Body of pancreas (tissue), 4 donors: ENCODE measurements around the gene LIPM. TPM values are rescaled to one million over a fixed set of nuclear protein-coding genes. Genes with fewer than 3 reads are reported as not detected.

Experiments used
- ATAC-seq: fragments of 150-250 bp; one replicate; pipeline ENCODE4 v1.9.1; 2016
- DNase-seq, 4 donors: peaks; one replicate each; pipeline ENCODE4 v3.0.0-alpha.2; 2019
- H3K27ac ChIP-seq, 4 donors: fragments of 200-600 bp; sonication (generic); 1 replicate in 3 of 4; 2 replicates in 1 of 4; pipeline versions ENCODE4 v1.5.1 to v1.6.1; 2016 to 2019; ENCODE audit warnings: mild to moderate bottlenecking in 1 of 4, mixed read lengths in 1 of 4, moderate library complexity in 1 of 4
- H3K27me3 ChIP-seq, 2 donors: fragments of 200-600 bp; sonication (generic); one replicate each; pipeline ENCODE4 v1.6.0; 2016; ENCODE audit warnings: mild to moderate bottlenecking in 1 of 2
- H3K36me3 ChIP-seq, 2 donors: fragments of 200-600 bp; sonication (generic); replicated peaks in 1 of 2; 2 replicates each; pipeline ENCODE4 v1.5.1; 2016; ENCODE audit warnings: low read depth in 2 of 2; ENCODE audit not compliant: insufficient read depth in 1 of 2
- H3K4me1 ChIP-seq: fragments of 200-600 bp; sonication (generic); one replicate; pipeline ENCODE4 v1.6.0; 2016
- H3K4me3 ChIP-seq, 2 donors: fragments of 200-600 bp; sonication (generic); 1 replicate in 1 of 2; 2 replicates in 1 of 2; pipeline ENCODE4 v1.5.1; 2016 to 2019
- H3K9me3 ChIP-seq, 3 donors: fragments of 200-600 bp; sonication (generic); 1 replicate in 2 of 3; 2 replicates in 1 of 3; pipeline ENCODE4 v1.5.1; 2016
- POLR2A ChIP-seq, 3 donors: fragments of 450-650 bp; IDR thresholded peaks; one replicate each; pipeline ENCODE4 v1.6.1; 2016; ENCODE audit warnings: antibody characterized with exemption in 3 of 3, mild to moderate bottlenecking in 2 of 3
- WGBS, 2 donors: methylation state at CpG; one replicate each; pipeline ENCODE4 v1.1.5; 2017; 5-methylcytosine and 5-hydroxymethylcytosine counted together
- intact Hi-C: fragments of 100-400 bp; cut with DNase I; formaldehyde crosslinking; loops from one replicate; pipeline ENCODE4 v1.15.1; 2023
- total RNA-seq, 2 donors: library from RNA; depleted of rRNA; stranded (reverse); fragments of >200 nt; gene quantifications; one replicate each; pipeline ENCODE4 v1.1.0, GENCODE V29; 2016
- TF ChIP-seq, protein P1 (sequence below), 7 experiments: fragments of 450-650 bp in 4 of 7; fragments of 200-600 bp in 3 of 7; sonication (generic) in 3 of 7; IDR thresholded peaks; one replicate each; pipeline ENCODE4 v1.5.1; 2016 to 2019; ENCODE audit warnings: antibody characterized with exemption in 7 of 7

Gene LIPM
- total RNA-seq, 2 donors from 2014 or later: not detected

DNA sequence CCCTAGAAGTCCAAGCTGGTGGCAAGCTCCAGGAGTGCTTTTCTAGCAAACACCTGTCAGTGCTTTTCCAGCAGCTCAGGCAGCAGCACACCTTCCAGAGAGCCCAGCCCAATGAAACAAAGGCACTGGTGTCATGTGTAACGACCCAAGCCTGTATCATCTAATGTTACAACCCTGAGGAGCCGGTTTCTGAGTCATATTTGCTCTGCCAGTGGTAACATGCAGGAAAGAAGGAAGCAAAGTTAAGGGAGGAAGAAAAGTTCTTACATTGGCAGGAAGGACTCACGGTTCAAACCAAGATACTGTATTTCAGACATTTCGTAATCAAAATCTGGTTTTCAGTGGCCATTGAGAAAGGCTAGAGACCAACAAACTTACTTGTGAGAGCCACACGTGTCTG, 49.2 kb downstream of the LIPM start, which contains the start of gene ANKRD22:
Gene ANKRD22, minus strand, starts transcription at position 139 of the 400 bp plus-strand sequence. CDS start 237 bp downstream, outside the sequence.
- ATAC-seq: peak; percentile 98
- Histone ChIP-seq H3K27ac (peak within 1 kb of the TSS; percentile 26 to 78 (median 62)), H3K36me3 (no peaks in the 10 kb centered on the region), H3K27me3 (no peaks in the 10 kb centered on the region), H3K9me3 (no peaks in the 10 kb centered on the region), H3K4me3 (no peak within 1 kb of the TSS), H3K4me1 (peaks cover 26% of the 10 kb centered on the region)
- peak; percentile 68 to 89 (median 85) for DNase-seq
- 18 to 30% methylated on average over 5 of the region's 5 CpGs for WGBS, 2 donors
- peak in 1 of 3 donors; percentile 52 for TF ChIP-seq POLR2A (IDR thresholded peaks at IDR 0.05)
- TF ChIP-seq, protein P1, sequence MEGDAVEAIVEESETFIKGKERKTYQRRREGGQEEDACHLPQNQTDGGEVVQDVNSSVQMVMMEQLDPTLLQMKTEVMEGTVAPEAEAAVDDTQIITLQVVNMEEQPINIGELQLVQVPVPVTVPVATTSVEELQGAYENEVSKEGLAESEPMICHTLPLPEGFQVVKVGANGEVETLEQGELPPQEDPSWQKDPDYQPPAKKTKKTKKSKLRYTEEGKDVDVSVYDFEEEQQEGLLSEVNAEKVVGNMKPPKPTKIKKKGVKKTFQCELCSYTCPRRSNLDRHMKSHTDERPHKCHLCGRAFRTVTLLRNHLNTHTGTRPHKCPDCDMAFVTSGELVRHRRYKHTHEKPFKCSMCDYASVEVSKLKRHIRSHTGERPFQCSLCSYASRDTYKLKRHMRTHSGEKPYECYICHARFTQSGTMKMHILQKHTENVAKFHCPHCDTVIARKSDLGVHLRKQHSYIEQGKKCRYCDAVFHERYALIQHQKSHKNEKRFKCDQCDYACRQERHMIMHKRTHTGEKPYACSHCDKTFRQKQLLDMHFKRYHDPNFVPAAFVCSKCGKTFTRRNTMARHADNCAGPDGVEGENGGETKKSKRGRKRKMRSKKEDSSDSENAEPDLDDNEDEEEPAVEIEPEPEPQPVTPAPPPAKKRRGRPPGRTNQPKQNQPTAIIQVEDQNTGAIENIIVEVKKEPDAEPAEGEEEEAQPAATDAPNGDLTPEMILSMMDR (IDR thresholded peaks at IDR 0.05): no peak
- intact Hi-C loops: no loop called here

DNA sequence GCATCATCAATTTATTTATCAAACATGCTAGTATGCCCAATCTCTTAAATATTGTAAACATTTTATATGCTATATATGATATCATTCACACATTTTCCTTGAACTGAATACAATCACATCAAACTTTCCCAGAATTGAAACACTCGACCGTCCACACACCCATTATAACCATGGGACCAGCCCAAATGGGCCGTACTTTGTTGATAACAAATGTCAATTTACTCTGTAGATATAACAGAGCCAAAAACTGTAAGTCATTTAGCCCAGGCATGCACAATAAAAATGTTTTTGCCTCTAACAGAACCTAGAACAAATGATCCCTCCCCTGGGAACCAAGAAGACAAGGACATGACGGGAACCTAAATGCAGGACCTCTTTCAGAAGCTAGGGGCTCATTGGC, 49.8 kb downstream of the LIPM start:
- Histone ChIP-seq H3K4me3 (no peak overlapping the region), H3K27me3 (no peaks in the 10 kb centered on the region), H3K4me1 (peaks cover 26% of the 10 kb centered on the region), H3K9me3 (no peaks in the 10 kb centered on the region), H3K27ac (peak overlapping the region in 2 of 4 donors; percentile 67 to 78), H3K36me3 (no peaks in the 10 kb centered on the region)
- intact Hi-C loops: no loop called here
- peak; percentile 31 for ATAC-seq
- WGBS, 2 donors: 40 to 46% methylated on average over 4 of the region's 4 CpGs
- TF ChIP-seq, protein P1 (IDR thresholded peaks at IDR 0.05): peak in 1 of 7 experiments; percentile 4
- no peak for TF ChIP-seq POLR2A (IDR thresholded peaks at IDR 0.05)
- peak in 2 of 4 donors; percentile 16 to 38 for DNase-seq

DNA sequence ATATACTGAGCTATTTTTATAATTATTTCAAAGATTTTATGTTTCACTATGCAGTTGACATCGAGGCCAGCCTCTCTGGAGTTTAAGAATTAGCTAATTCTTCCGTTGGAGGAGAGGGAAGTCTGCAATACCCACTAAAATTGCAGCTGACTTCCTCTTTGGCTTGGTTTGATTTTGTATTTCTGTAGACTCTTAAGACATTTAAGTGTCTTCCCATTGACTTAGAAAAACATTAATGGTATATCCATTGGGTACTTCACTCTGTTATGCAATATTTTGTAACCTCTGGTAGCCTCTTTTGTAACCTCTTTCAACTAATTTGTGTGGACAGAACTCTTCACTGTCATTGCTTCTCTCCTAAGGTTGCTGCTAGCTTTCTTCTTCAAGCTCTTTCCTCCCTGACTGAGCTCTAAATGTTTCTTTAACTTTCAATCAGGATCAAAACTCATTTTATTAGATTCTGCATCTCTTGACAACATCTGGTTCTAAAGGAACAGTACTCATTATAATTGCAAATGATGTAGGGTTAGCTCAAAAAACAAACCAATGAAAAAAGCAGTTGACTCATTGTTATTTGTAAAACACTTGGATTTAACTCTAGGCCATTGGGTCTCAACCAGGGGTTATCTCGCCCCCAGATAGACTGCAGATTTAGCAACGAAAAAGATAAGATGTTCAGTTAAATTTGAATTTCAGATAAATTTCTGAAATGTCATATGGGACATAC, 50.8 kb downstream of the LIPM start:
- no peaks in the 10 kb centered on the region for H3K9me3 ChIP-seq
- TF ChIP-seq POLR2A (IDR thresholded peaks at IDR 0.05): no peak
- TF ChIP-seq, protein P1 (IDR thresholded peaks at IDR 0.05): no peak
- intact Hi-C loops: no loop called here
- ATAC-seq: no peak
- H3K27me3 ChIP-seq: no peaks in the 10 kb centered on the region
- H3K36me3 ChIP-seq: no peaks in the 10 kb centered on the region
- 68 to 73% methylated on average over 4 of the region's 4 CpGs for WGBS, 2 donors
- H3K4me1 ChIP-seq: peaks cover 26% of the 10 kb centered on the region
- no peak overlapping the region for H3K27ac ChIP-seq
- no peak overlapping the region for H3K4me3 ChIP-seq
- DNase-seq: no peak

DNA sequence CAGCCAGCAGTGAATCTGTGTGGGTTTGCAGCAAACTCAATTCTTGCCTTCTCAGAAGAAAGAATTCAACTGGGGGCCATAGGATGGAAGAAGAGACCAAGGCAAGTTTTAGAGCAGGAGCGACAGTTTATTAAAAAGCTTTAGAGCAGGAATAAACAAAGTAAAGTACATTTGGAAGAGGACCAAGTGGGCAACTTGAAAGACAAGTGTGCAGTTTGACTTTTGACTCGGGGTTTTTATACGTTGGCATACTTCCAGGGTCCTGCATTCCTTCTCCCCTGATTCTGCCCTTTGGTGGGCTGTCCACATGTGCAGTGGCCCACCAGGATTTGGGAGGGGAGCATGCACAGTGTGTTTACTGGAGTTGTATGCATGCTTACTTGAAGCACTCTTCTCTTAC, 52.2 kb downstream of the LIPM start:
- Histone ChIP-seq H3K36me3 (no peaks in the 10 kb centered on the region), H3K27ac (no peak overlapping the region), H3K9me3 (no peaks in the 10 kb centered on the region), H3K27me3 (no peaks in the 10 kb centered on the region), H3K4me1 (peaks cover 26% of the 10 kb centered on the region), H3K4me3 (no peak overlapping the region)
- DNase-seq (no peak), ATAC-seq (no peak)
- intact Hi-C loops: no loop called here
- TF ChIP-seq, protein P1 (IDR thresholded peaks at IDR 0.05): no peak
- TF ChIP-seq POLR2A (IDR thresholded peaks at IDR 0.05): no peak
- 27 to 37% methylated on average over 3 of the region's 3 CpGs for WGBS, 2 donors

DNA sequence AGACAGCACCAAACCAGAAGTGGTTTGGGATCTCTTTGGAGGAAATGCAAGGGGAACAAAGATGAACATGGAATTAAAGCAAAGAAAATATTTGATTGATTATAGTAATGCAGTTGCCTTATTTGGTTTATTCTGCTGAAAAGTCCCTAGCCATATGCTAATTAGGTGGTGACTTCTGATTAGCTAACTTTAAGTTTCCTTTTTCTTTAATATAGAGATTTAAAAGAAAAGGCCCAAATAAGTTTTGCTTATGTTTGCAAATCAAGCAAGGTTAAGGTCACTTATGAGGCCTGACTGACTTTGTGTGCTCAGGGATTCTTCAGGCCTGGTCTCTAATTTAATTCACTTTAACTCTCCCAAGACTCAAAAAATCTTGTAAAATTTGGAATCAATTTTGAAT, 55.3 kb downstream of the LIPM start:
- no peaks in the 10 kb centered on the region for H3K27me3 ChIP-seq
- no peak overlapping the region for H3K4me3 ChIP-seq
- DNase-seq (no peak), ATAC-seq (no peak)
- TF ChIP-seq POLR2A (IDR thresholded peaks at IDR 0.05): no peak
- TF ChIP-seq, protein P1 (IDR thresholded peaks at IDR 0.05): no peak
- no peaks in the 10 kb centered on the region for H3K36me3 ChIP-seq
- H3K9me3 ChIP-seq: no peaks in the 10 kb centered on the region
- intact Hi-C loops: no loop called here
- no peak overlapping the region for H3K27ac ChIP-seq
- H3K4me1 ChIP-seq: peaks cover 12% of the 10 kb centered on the region
